Small intestine (tissue), 16 donors: ENCODE data around the gene HES2. TPM values are rescaled to one million over a fixed set of nuclear protein-coding genes. Genes with fewer than 3 reads are reported as not detected.

Experiments
- DNase-seq, 2 donors: peaks; one replicate each; pipeline versions ENCODE4 v3.0.0 to v3.0.0-alpha.2; 2013
- FAIRE-seq: peaks from 2 replicates; lab custom pipeline; 2012; peaks lifted over from hg19 to GRCh38; lab: Jason Lieb, UNC
- H3K27ac ChIP-seq, 3 donors: one replicate each; pipeline ENCODE4 v1.5.1; 2013; ENCODE audit warnings: low read length in 2 of 3, mild to moderate bottlenecking in 2 of 3, control low read depth in 1 of 3, inconsistent platforms in 1 of 3, low read depth in 1 of 3, moderate library complexity in 1 of 3
- H3K27me3 ChIP-seq, 3 donors: one replicate each; pipeline ENCODE4 v1.6.1; 2013; ENCODE audit warnings: low read length in 3 of 3, inconsistent platforms in 1 of 3; ENCODE audit not compliant: control insufficient read depth in 3 of 3, insufficient read depth in 3 of 3
- H3K36me3 ChIP-seq, 3 donors: one replicate each; pipeline ENCODE4 v1.6.1; 2013; ENCODE audit warnings: low read length in 3 of 3, inconsistent platforms in 1 of 3, low read depth in 1 of 3, mild to moderate bottlenecking in 1 of 3, moderate library complexity in 1 of 3; ENCODE audit not compliant: control insufficient read depth in 3 of 3, insufficient read depth in 2 of 3
- H3K4me1 ChIP-seq, 3 donors: one replicate each; pipeline ENCODE4 v1.6.1; 2013; ENCODE audit warnings: low read length in 2 of 3, inconsistent platforms in 1 of 3, low read depth in 1 of 3, mild to moderate bottlenecking in 1 of 3, moderate library complexity in 1 of 3; ENCODE audit not compliant: control insufficient read depth in 3 of 3, insufficient read depth in 2 of 3
- H3K4me3 ChIP-seq, 3 donors: one replicate each; pipeline ENCODE4 v1.5.1; 2013; ENCODE audit warnings: low read length in 3 of 3, control low read depth in 1 of 3, inconsistent platforms in 1 of 3, low read depth in 1 of 3, mild to moderate bottlenecking in 1 of 3, moderate library complexity in 1 of 3
- H3K9me3 ChIP-seq, 2 donors: one replicate each; pipeline ENCODE4 v1.6.1; 2013; ENCODE audit warnings: low read depth in 1 of 2, low read length in 1 of 2; ENCODE audit not compliant: control insufficient read depth in 2 of 2, insufficient read depth in 1 of 2
- WGBS, 3 donors: extraction: QIAGEN DNeasy Blood & Tissue Kit; methylation state at CpG; one replicate each; pipeline ENCODE4 v1.1.7; 2013; 5-methylcytosine and 5-hydroxymethylcytosine counted together
- long read RNA-seq, 10 donors: transcript quantifications; one replicate each; lab custom pipeline, GENCODE V29; 2026
- polyA plus RNA-seq, 4 donors: library from polyadenylated mRNA; stranded (reverse) in 3 of 4; unstranded in 1 of 4; fragments of 200-250 nt in 3 of 4; fragments of 120-200 nt in 1 of 4; gene quantifications; one replicate each; pipeline versions ENCODE4 v1.2.1 to v1.2.3, GENCODE V29; 2013
- donor health status: healthy with polysubstance abuse.
- donor health status: control.
- donor health status: control.
- donor health status: Bipolar disorder and iron deficiency.
- donor health status: healthy.

HES2 gene
- polyA plus RNA-seq = 1 to 10 TPM in 3 of 4 donors, under 1 TPM in 1; 0.55 to 2.2 (median 1.6) TPM
- long read RNA-seq, donor 1 = 0 reads
- long read RNA-seq, donor 2 = 0 reads
- long read RNA-seq, donor 3 = 0 reads
- long read RNA-seq, donor 4 = 0 reads
- long read RNA-seq, donor 5 = 0 reads
- long read RNA-seq, donor 6 = 0 reads
- long read RNA-seq, donor 7 = 0 reads
- long read RNA-seq, donor 8 = 0 reads
- long read RNA-seq, donor 9 = 0 reads
- long read RNA-seq, donor 10, full-length matches to known transcripts = 2 of 2 reads
- long read RNA-seq, donor 10, partial matches to known transcripts = 0 of 2 reads
- long read RNA-seq, donor 10, other reads (novel, unspliced or antisense) = 0 of 2 reads

GRCh38 chr1:6419804-6420453 is at the start of gene HES2:
Gene HES2, minus strand, starts transcription at chr1:6419919. Its CDS starts 99 bp downstream, at chr1:6419820.
- Histone ChIP-seq H3K4me3 (peak within 1 kb of the TSS; percentile 7 to 44 (median 22)), H3K4me1 (peaks cover 4 to 40% (median 5%) of the 10 kb centered on the region in 3 donors), H3K36me3 (no peaks in the 10 kb centered on the region), H3K9me3 (no peaks in the 10 kb centered on the region), H3K27ac (no peak within 1 kb of the TSS), H3K27me3 (peaks cover 7 to 81% (median 53%) of the 10 kb centered on the region in 3 donors)
- 0 to 1% (median 1%) methylated on average over 42 to 62 of the region's 62 CpGs for WGBS, 3 donors
- peak; percentile 64 to 73 for DNase-seq
- no peak for FAIRE-seq

DNA sequence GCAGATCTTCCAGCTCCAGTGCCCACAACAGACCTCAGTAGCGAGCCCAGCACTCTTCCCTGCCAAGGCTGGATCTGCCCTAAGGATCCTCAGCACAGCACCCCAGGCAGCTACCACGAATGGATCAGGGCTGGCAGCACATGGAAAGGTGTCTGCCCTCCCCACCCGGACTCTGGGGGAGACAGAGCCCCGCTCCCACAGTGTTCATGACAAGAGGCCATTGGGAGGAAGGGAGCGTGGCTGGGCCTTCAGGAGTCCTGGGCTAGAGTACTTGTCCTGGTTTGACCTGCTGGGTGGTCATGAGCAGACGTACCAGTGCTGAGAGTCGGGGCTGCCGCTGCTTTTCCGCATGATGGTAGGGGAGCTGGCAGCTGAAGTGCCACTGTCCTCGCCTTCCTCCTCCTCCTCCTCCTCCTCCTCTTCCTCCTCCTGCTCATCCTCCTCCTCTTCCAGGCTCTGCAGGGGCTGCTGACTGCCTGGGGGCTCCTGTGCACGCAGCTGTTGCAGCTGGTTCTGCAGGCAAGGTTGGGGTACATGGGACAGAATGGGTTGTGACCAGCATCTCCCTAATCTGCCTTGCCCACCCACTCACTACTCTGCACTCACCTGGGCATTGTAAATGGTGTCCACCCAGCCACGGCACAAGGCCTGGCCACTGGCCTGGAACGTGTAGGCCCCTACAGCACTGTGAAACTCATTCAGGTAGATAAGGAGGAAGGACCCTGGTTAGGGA is 49.2 kb upstream of the HES2 start:
- Histone ChIP-seq H3K9me3 (no peaks in the 10 kb centered on the region), H3K27ac (no peak overlapping the region), H3K4me1 (peaks cover 0 to 77% (median 1%) of the 10 kb centered on the region in 3 donors), H3K4me3 (no peak overlapping the region), H3K27me3 (peaks cover 0 to 2% (median 0%) of the 10 kb centered on the region in 3 donors), H3K36me3 (peaks cover 0 to 76% (median 0%) of the 10 kb centered on the region in 3 donors)
- DNase-seq (no peak), FAIRE-seq (no peak)
- 91 to 93% (median 92%) methylated on average over 13 of the region's 13 CpGs for WGBS, 3 donors

GRCh38 chr1:6467744-6468688 is 48.3 kb upstream of the HES2 start:
- 89 to 93% (median 92%) methylated on average over 26 to 30 of the region's 30 CpGs for WGBS, 3 donors
- no peak overlapping the region for H3K27ac ChIP-seq
- peaks cover 0 to 2% (median 0%) of the 10 kb centered on the region in 3 donors for H3K27me3 ChIP-seq
- H3K9me3 ChIP-seq = no peaks in the 10 kb centered on the region
- no peak for FAIRE-seq
- DNase-seq = no peak
- peaks cover 0 to 69% (median 1%) of the 10 kb centered on the region in 3 donors for H3K4me1 ChIP-seq
- peaks cover 0 to 78% (median 0%) of the 10 kb centered on the region in 3 donors for H3K36me3 ChIP-seq
- H3K4me3 ChIP-seq = no peak overlapping the region

GRCh38 chr1:6467224-6467623 is 47.5 kb upstream of the HES2 start:
- FAIRE-seq (no peak), DNase-seq (no peak)
- peaks cover 0 to 78% (median 2%) of the 10 kb centered on the region in 3 donors for H3K36me3 ChIP-seq
- no peaks in the 10 kb centered on the region for H3K9me3 ChIP-seq
- H3K4me3 ChIP-seq = no peak overlapping the region
- H3K27ac ChIP-seq = no peak overlapping the region
- 91 to 93% (median 92%) methylated on average over 10 to 12 of the region's 12 CpGs for WGBS, 3 donors
- peaks cover 0 to 61% (median 0%) of the 10 kb centered on the region in 3 donors for H3K4me1 ChIP-seq
- H3K27me3 ChIP-seq = peaks cover 0 to 2% (median 0%) of the 10 kb centered on the region in 3 donors

GRCh38 chr1:6466751-6467150 is 47.0 kb upstream of the HES2 start:
- no peak for DNase-seq
- H3K4me3 ChIP-seq = no peak overlapping the region
- WGBS, 3 donors = 93 to 94% (median 93%) methylated on average over 5 of the region's 5 CpGs
- peaks cover 0 to 2% (median 0%) of the 10 kb centered on the region in 3 donors for H3K27me3 ChIP-seq
- H3K36me3 ChIP-seq = peaks cover 0 to 80% (median 6%) of the 10 kb centered on the region in 3 donors
- no peak for FAIRE-seq
- no peak overlapping the region for H3K27ac ChIP-seq
- H3K9me3 ChIP-seq = no peaks in the 10 kb centered on the region
- H3K4me1 ChIP-seq = peaks cover 0 to 56% (median 0%) of the 10 kb centered on the region in 3 donors

- Histone ChIP-seq H3K27ac (peak within 1 kb of the TSS; percentile 9 to 71 (median 60)), H3K4me3 (peak within 1 kb of the TSS; percentile 37 to 49 (median 49)), H3K4me1 (peaks cover 0 to 49% (median 0%) of the 10 kb centered on the region in 3 donors), H3K27me3 (peaks cover 0 to 2% (median 0%) of the 10 kb centered on the region in 3 donors), H3K36me3 (peaks cover 0 to 86% (median 6%) of the 10 kb centered on the region in 3 donors), H3K9me3 (no peaks in the 10 kb centered on the region)
- WGBS, 3 donors = 18 to 42% (median 24%) methylated on average over 29 to 43 of the region's 43 CpGs
- FAIRE-seq = no peak
- peak in 1 of 2 donors; percentile 63 for DNase-seq
These were observed 46.3 kb upstream of the HES2 start, which contains the start of gene TNFRSF25 for GRCh38 chr1:6466023-6466422. Gene TNFRSF25, minus strand, starts transcription at chr1:6466173. Its CDS starts 66 bp downstream, at chr1:6466107.

- FAIRE-seq = no peak
- H3K27me3 ChIP-seq = peaks cover 0 to 2% (median 0%) of the 10 kb centered on the region in 3 donors
- peaks cover 0 to 45% (median 0%) of the 10 kb centered on the region in 3 donors for H3K4me1 ChIP-seq
- H3K4me3 ChIP-seq = peak overlapping the region; percentile 30 to 49 (median 49)
- H3K36me3 ChIP-seq = peaks cover 0 to 89% (median 6%) of the 10 kb centered on the region in 3 donors
- no peaks in the 10 kb centered on the region for H3K9me3 ChIP-seq
- no peak for DNase-seq
- WGBS, 3 donors = 32 to 48% (median 38%) methylated on average over 16 to 21 of the region's 21 CpGs
- H3K27ac ChIP-seq = peak overlapping the region; percentile 9 to 71 (median 60)
These were observed 45.8 kb upstream of the HES2 start for GRCh38 chr1:6465461-6466005.
